ENCODE data around the gene TNFRSF1B.

- no peak for TF ChIP-seq POLR2AphosphoS5 (IDR thresholded peaks at IDR 0.05)
- no peak for TF ChIP-seq CTCF (IDR thresholded peaks at IDR 0.05; ENCODE audit: poor library complexity, severe bottlenecking)
Observed at GRCh38 chr1:12149791-12150175, 17.0 kb upstream of the TNFRSF1B start.

Data from neural cell (in vitro differentiated cells).